HepG2 (cell line): Measurements from ENCODE around the gene ZNF581. TPM values are rescaled to one million over a fixed set of nuclear protein-coding genes. Genes with fewer than 3 reads are reported as not detected.

Source experiments
- ARHGAP35 ChIP-seq: sonication (generic); formaldehyde crosslinking; IDR thresholded peaks from 2 replicates; pipeline ENCODE4 v1.9.0; 2022; ENCODE audit warnings: mild to moderate bottlenecking, inconsistent platforms, moderate library complexity, missing genetic modification reagents, borderline replicate concordance
- BHLHE40 ChIP-seq: IDR thresholded peaks from 2 replicates; pipeline ENCODE4 v1.6.1; 2011; ENCODE audit warnings: low read length, improper control_type of control experiment
- CCDC6 ChIP-seq: sonication (generic); formaldehyde crosslinking; IDR thresholded peaks from 2 replicates; pipeline ENCODE4 v1.8.1; 2022; ENCODE audit warnings: mild to moderate bottlenecking, missing genetic modification reagents, moderate library complexity
- CHCHD3 ChIP-seq: sonication (generic); formaldehyde crosslinking; IDR thresholded peaks from 2 replicates; pipeline ENCODE4 v1.8.0; 2022; ENCODE audit warnings: mild to moderate bottlenecking, missing genetic modification reagents, moderate library complexity
- HOXA5 ChIP-seq: sonication (generic); formaldehyde crosslinking; IDR thresholded peaks from 2 replicates; pipeline ENCODE4 v1.4.0; 2020; ENCODE audit warnings: missing genetic modification reagents
- RAD21 ChIP-seq: fragments of 450-650 bp; formaldehyde crosslinking; IDR thresholded peaks from 2 replicates; pipeline ENCODE4 v1.5.0; 2020; ENCODE audit warnings: mild to moderate bottlenecking
- RBM39 ChIP-seq: fragments of 200-400 bp; formaldehyde crosslinking; IDR thresholded peaks from one replicate; pipeline ENCODE4 v1.6.1; 2018; ENCODE audit warnings: antibody characterized with exemption, mild to moderate bottlenecking, low read depth, low read length; ENCODE audit not compliant: poor library complexity, severe bottlenecking
- SNAPC2 ChIP-seq: sonication (generic); formaldehyde crosslinking; IDR thresholded peaks from 2 replicates; pipeline ENCODE4 v1.8.1; 2022; ENCODE audit warnings: mild to moderate bottlenecking, missing genetic modification reagents
- ZNF441 ChIP-seq: sonication (generic); formaldehyde crosslinking; IDR thresholded peaks from 2 replicates; pipeline ENCODE4 v1.7.0; 2021; ENCODE audit warnings: missing genetic modification reagents, borderline replicate concordance
- ZNF607 ChIP-seq: sonication (generic); formaldehyde crosslinking; IDR thresholded peaks from 2 replicates; pipeline ENCODE4 v1.5.1; 2020; ENCODE audit warnings: missing genetic modification reagents, mild to moderate bottlenecking, borderline replicate concordance
- ZSCAN22 ChIP-seq: sonication (generic); formaldehyde crosslinking; IDR thresholded peaks from 2 replicates; pipeline ENCODE4 v1.4.0; 2020; ENCODE audit warnings: mild to moderate bottlenecking, missing genetic modification reagents
- polyA plus RNA-seq, 8 experiments: library from polyadenylated mRNA; depleted of rRNA in 3 of 8; stranded (reverse) in 7 of 8; unstranded in 1 of 8; fragments of >200 nt; fragmentation: Illumina TruSeq in 4 of 8; extraction: Trizol in 4 of 8; gene quantifications; 2 replicates each; pipeline versions ENCODE4 v1.2.1 to v1.2.3, GENCODE V29; 2011 to 2016; ENCODE audit warnings: low read depth in 4 of 8, missing spikeins in 1 of 8, mixed read lengths in 1 of 8; ENCODE audit not compliant: insufficient read depth in 1 of 8
- total RNA-seq, 5 experiments: library from RNA; depleted of rRNA; stranded (reverse); fragments of >200 nt; fragmentation: Illumina TruSeq; extraction: Trizol; gene quantifications; 2 replicates each; pipeline ENCODE4 v1.2.3, GENCODE V29; 2016; ENCODE audit warnings: low read depth in 1 of 5
- TF ChIP-seq, protein P1 (sequence below), 2 experiments: sonication (generic) in 1 of 2; formaldehyde crosslinking in 1 of 2; IDR thresholded peaks; 2 replicates each; pipeline versions ENCODE4 v1.6.1 to v1.9.0; 2014 to 2022; ENCODE audit warnings: antibody characterized with exemption in 1 of 2, borderline replicate concordance in 1 of 2, inconsistent platforms in 1 of 2, low read depth in 1 of 2, missing genetic modification reagents in 1 of 2
- TF ChIP-seq, protein P2 (sequence below): sonication (generic); formaldehyde crosslinking; IDR thresholded peaks from 2 replicates; pipeline ENCODE4 v1.4.0; 2020; ENCODE audit warnings: missing genetic modification reagents, mild to moderate bottlenecking, borderline replicate concordance
- TF ChIP-seq, protein P3 (sequence below): sonication (generic); formaldehyde crosslinking; IDR thresholded peaks from 2 replicates; pipeline ENCODE4 v1.5.0; 2020; ENCODE audit warnings: missing genetic modification reagents, mild to moderate bottlenecking, borderline replicate concordance
- TF ChIP-seq, protein P4 (sequence below): sonication (generic); formaldehyde crosslinking; IDR thresholded peaks from 2 replicates; pipeline ENCODE4 v1.8.0; 2022; ENCODE audit warnings: mild to moderate bottlenecking, missing genetic modification reagents, borderline replicate concordance

ZNF581 gene
- total and polyA plus RNA-seq, 2 of the 13 experiments (the other 11 are each of a cell fraction or from before 2014, with no cell fraction given) = 19.6 to 49.5 TPM

DNA sequence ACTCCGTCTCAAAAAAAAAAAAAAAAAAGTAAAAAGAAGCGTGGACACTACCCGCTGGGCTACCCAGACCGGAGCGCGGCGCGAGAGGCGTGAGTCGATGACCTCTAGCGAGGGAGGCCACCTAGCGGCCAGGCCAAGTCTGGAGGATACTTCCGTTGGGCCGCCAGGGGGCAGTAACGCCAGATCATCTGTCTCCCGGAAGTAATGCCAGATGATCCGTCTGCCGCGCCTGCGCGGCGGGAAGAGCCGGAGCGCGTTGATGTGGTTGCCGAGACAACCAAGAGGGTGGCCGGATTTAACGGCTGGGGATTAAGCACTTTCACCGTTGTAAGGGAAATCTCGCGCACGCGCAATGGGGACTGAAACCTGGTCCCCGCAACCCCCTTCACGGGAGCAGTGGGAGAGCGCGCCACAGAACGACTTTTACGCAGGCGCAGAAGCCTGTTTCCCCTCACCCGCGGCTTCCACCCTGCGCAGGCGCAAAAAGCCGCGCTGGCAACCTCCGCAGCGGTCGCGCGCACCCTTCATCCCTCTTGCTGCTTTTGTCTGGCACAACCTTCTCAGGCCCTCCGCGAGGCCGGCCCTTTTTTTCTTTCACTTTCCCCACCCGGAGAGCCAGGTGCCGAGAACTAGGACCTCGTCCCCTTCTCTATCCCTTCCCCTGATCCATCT lies 10.3 kb downstream of the ZNF581 start (continued):
- TF ChIP-seq, protein P1, sequence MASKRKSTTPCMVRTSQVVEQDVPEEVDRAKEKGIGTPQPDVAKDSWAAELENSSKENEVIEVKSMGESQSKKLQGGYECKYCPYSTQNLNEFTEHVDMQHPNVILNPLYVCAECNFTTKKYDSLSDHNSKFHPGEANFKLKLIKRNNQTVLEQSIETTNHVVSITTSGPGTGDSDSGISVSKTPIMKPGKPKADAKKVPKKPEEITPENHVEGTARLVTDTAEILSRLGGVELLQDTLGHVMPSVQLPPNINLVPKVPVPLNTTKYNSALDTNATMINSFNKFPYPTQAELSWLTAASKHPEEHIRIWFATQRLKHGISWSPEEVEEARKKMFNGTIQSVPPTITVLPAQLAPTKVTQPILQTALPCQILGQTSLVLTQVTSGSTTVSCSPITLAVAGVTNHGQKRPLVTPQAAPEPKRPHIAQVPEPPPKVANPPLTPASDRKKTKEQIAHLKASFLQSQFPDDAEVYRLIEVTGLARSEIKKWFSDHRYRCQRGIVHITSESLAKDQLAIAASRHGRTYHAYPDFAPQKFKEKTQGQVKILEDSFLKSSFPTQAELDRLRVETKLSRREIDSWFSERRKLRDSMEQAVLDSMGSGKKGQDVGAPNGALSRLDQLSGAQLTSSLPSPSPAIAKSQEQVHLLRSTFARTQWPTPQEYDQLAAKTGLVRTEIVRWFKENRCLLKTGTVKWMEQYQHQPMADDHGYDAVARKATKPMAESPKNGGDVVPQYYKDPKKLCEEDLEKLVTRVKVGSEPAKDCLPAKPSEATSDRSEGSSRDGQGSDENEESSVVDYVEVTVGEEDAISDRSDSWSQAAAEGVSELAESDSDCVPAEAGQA (IDR thresholded peaks at IDR 0.05; ENCODE audit: low read depth) = no peak
- TF ChIP-seq, protein P1 (CRISPR knock-in tag; IDR thresholded peaks at IDR 0.05; ENCODE audit: borderline replicate concordance) = no peak
- TF ChIP-seq CCDC6 (CRISPR knock-in tag) (no peak), ZNF441 (CRISPR knock-in tag) (no peak), HOXA5 (CRISPR knock-in tag) (peak; percentile 47; the same call in 1 of the 2 replicates), RBM39 (peak; percentile 46), CHCHD3 (no peak), SNAPC2 (CRISPR knock-in tag) (no peak), ARHGAP35 (CRISPR knock-in tag) (no peak), RAD21 (peak; percentile 79), ZSCAN22 (CRISPR knock-in tag) (no peak; the same call in 1 of the 2 replicates), ZNF607 (CRISPR knock-in tag) (peak; percentile 63; the same call in 1 of the 2 replicates), BHLHE40 (no peak)
- TF ChIP-seq, protein P2, sequence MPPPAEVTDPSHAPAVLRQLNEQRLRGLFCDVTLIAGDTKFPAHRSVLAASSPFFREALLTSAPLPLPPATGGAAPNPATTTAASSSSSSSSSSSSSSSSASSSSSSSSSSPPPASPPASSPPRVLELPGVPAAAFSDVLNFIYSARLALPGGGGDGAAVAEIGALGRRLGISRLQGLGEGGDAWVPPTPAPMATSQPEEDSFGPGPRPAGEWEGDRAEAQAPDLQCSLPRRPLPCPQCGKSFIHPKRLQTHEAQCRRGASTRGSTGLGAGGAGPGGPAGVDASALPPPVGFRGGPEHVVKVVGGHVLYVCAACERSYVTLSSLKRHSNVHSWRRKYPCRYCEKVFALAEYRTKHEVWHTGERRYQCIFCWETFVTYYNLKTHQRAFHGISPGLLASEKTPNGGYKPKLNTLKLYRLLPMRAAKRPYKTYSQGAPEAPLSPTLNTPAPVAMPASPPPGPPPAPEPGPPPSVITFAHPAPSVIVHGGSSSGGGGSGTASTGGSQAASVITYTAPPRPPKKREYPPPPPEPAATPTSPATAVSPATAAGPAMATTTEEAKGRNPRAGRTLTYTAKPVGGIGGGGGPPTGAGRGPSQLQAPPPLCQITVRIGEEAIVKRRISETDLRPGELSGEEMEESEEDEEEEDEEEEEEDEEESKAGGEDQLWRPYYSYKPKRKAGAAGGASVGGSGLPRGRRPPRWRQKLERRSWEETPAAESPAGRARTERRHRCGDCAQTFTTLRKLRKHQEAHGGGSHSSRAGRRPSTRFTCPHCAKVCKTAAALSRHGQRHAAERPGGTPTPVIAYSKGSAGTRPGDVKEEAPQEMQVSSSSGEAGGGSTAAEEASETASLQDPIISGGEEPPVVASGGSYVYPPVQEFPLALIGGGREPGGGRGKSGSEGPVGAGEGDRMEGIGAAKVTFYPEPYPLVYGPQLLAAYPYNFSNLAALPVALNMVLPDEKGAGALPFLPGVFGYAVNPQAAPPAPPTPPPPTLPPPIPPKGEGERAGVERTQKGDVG = 0 out of 2 replicates have a peak, but pooled peaks have one; percentile 18
- TF ChIP-seq, protein P3, sequence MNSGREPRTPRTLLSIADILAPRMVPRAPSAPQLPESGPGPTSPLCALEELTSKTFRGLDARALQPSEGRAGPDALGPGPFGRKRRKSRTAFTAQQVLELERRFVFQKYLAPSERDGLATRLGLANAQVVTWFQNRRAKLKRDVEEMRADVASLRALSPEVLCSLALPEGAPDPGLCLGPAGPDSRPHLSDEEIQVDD (CRISPR knock-in tag) = no peak
- TF ChIP-seq, protein P4, sequence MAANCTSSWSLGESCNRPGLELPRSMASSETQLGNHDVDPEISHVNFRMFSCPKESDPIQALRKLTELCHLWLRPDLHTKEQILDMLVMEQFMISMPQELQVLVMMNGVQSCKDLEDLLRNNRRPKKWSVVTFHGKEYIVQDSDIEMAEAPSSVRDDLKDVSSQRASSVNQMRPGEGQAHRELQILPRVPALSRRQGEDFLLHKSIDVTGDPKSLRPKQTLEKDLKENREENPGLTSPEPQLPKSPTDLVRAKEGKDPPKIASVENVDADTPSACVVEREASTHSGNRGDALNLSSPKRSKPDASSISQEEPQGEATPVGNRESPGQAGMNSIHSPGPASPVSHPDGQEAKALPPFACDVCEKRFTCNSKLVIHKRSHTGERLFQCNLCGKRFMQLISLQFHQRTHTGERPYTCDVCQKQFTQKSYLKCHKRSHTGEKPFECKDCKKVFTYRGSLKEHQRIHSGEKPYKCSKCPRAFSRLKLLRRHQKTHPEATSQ (CRISPR knock-in tag) = peak; percentile 70; the same call in 1 of the 2 replicates
